ENCODE data around the gene CD200.

The CD200 gene

DNA sequence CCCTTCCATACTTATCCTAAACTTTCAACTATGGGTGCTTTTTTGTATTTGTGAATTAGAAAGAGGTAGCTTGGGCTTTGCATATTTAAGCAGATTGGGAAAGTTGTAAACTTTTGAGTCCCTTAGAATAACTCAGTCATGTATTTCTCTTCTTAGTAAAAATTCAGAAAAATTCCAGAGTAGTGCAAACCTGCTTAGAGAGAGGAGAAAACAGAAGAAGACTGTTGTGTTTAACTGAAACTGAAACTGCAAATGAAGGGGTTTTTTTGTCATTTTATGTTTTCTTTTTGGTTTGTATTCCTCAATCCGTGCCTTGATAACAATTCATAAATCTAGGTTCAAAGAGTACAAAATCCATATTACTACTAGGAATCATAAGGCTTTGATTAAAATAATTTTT is 31.3 kb downstream of the CD200 start:
- no peak overlapping the region for H3K27ac ChIP-seq
- TF ChIP-seq, protein P1, sequence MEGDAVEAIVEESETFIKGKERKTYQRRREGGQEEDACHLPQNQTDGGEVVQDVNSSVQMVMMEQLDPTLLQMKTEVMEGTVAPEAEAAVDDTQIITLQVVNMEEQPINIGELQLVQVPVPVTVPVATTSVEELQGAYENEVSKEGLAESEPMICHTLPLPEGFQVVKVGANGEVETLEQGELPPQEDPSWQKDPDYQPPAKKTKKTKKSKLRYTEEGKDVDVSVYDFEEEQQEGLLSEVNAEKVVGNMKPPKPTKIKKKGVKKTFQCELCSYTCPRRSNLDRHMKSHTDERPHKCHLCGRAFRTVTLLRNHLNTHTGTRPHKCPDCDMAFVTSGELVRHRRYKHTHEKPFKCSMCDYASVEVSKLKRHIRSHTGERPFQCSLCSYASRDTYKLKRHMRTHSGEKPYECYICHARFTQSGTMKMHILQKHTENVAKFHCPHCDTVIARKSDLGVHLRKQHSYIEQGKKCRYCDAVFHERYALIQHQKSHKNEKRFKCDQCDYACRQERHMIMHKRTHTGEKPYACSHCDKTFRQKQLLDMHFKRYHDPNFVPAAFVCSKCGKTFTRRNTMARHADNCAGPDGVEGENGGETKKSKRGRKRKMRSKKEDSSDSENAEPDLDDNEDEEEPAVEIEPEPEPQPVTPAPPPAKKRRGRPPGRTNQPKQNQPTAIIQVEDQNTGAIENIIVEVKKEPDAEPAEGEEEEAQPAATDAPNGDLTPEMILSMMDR (IDR thresholded peaks at IDR 0.05; ENCODE audit: low read depth, low read length) = no peak
- H3K4me3 ChIP-seq (ENCODE audit: low read depth, low read length) = no peak overlapping the region
- no peaks in the 10 kb centered on the region for H3K36me3 ChIP-seq
- DNase-seq = no peak
- H3K27me3 ChIP-seq (ENCODE audit: insufficient read depth, low read depth, severe bottlenecking) = peaks cover 2% of the 10 kb centered on the region
- no peaks in the 10 kb centered on the region for H3K9me3 ChIP-seq (ENCODE audit: severe bottlenecking)

DNA sequence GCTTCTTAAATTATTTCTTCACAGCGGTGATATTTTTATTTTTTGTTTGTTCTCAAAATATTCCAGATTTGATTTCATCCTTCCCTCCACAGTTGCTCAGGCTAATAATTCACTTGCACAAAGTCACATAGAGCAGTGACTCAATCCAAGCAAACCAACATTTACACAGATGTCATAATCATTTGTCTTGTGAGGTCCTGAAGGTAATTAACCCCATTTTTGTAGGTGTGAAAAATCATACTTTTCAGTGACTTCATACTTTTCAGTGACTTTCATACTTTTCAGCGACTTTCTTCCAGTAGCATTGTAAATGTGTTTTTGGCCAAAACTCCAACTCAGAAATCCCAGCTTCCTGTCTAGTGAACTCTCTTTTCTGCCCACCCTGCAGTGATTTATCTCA is 32.1 kb downstream of the CD200 start:
- Histone ChIP-seq H3K27ac (no peak overlapping the region), H3K27me3 (ENCODE audit: insufficient read depth, low read depth, severe bottlenecking) (no peaks in the 10 kb centered on the region), H3K36me3 (no peaks in the 10 kb centered on the region), H3K4me3 (ENCODE audit: low read depth, low read length) (no peak overlapping the region), H3K9me3 (ENCODE audit: severe bottlenecking) (no peaks in the 10 kb centered on the region)
- TF ChIP-seq, protein P1 (IDR thresholded peaks at IDR 0.05; ENCODE audit: low read depth, low read length) = no peak
- no peak for DNase-seq

DNA sequence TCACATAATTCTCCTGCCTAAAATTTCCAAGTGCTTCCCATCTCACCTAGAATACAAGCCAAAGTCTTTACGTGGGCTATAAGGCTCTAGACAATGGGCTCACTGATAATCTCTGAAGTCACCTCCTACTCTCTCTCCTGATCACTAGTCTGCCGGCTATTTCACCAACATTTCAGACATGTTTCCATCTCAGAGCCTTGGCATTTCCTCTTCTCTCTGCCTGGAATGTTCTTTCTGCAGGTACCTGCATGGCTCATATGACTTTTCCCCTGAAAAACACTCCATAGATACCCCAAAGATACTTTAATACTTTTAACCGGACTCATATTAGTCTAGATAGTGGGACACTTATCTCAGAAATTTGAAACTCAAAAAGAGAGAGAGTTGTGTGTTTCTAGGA is 32.7 kb downstream of the CD200 start:
- DNase-seq = no peak
- TF ChIP-seq, protein P1 (IDR thresholded peaks at IDR 0.05; ENCODE audit: low read depth, low read length) = no peak
- H3K27me3 ChIP-seq (ENCODE audit: insufficient read depth, low read depth, severe bottlenecking) = no peaks in the 10 kb centered on the region
- H3K36me3 ChIP-seq = no peaks in the 10 kb centered on the region
- H3K27ac ChIP-seq = no peak overlapping the region
- no peaks in the 10 kb centered on the region for H3K9me3 ChIP-seq (ENCODE audit: severe bottlenecking)
- no peak overlapping the region for H3K4me3 ChIP-seq (ENCODE audit: low read depth, low read length)

DNA sequence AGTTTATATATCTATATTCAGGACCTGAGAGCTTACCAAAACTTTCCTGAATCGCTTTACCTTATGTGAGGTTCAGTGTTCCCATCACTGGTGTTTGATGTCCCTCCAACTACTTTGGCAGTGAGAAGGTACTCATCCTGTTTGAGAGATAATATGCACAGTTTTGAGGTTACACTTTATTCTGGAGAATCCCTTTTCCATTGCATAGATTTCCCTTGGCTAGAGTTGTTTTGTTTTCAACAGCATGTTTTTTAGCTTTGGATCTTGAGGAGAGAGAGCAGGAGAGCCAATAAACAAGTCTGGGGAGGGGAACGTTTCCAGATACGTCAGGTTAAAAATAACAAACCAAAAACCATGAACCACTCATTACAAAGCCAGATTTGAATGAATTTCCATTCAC is 33.6 kb downstream of the CD200 start:
- Histone ChIP-seq H3K4me3 (ENCODE audit: low read depth, low read length) (no peak overlapping the region), H3K36me3 (no peaks in the 10 kb centered on the region), H3K9me3 (ENCODE audit: severe bottlenecking) (no peaks in the 10 kb centered on the region), H3K27ac (no peak overlapping the region), H3K27me3 (ENCODE audit: insufficient read depth, low read depth, severe bottlenecking) (peaks cover 3% of the 10 kb centered on the region)
- DNase-seq = no peak
- TF ChIP-seq, protein P1 (IDR thresholded peaks at IDR 0.05; ENCODE audit: low read depth, low read length) = no peak

DNA sequence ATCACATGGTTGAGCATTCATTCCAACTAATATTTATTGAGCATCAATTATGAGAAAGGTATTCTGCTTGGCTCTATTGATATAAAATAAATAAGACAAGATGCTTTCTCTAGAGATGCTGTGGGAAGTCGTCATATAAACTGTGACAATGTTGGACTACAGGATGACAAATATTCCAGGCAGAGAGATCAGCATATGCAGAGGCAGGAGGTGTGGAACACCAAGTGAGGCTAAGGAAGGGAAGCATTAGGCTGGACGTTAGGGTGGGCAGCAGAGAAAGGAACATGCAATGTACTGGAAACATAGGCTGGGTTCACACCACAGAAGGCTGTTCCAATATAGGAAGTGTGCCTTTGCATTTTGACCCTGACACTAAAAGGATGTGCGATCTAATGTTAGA is 38.6 kb downstream of the CD200 start:
- peaks cover 4% of the 10 kb centered on the region for H3K27me3 ChIP-seq (ENCODE audit: insufficient read depth, low read depth, severe bottlenecking)
- H3K4me3 ChIP-seq (ENCODE audit: low read depth, low read length) = no peak overlapping the region
- H3K27ac ChIP-seq = no peak overlapping the region
- TF ChIP-seq, protein P1 (IDR thresholded peaks at IDR 0.05; ENCODE audit: low read depth, low read length) = no peak
- no peaks in the 10 kb centered on the region for H3K9me3 ChIP-seq (ENCODE audit: severe bottlenecking)
- DNase-seq = no peak
- H3K36me3 ChIP-seq = no peaks in the 10 kb centered on the region

DNA sequence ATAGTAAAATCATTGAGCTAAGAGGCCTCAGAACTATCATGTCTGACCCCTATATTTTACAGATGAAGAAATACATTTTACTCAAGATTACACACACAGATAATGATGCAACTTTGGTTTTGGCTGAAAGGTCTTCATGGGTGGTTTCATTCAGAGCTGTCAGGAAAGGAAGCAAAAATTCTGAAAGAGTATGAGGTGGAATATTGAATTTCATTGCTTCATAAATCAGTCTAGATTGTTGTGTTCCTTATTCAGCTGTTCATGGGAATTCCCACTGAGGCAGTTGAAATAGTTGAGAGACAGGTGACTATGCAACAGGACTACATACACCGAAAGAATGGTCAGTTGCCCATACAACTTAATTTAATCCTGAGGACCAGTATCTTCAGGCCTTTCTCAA is 39.4 kb downstream of the CD200 start:
- Histone ChIP-seq H3K36me3 (no peaks in the 10 kb centered on the region), H3K4me3 (ENCODE audit: low read depth, low read length) (no peak overlapping the region), H3K27ac (no peak overlapping the region), H3K9me3 (ENCODE audit: severe bottlenecking) (no peaks in the 10 kb centered on the region), H3K27me3 (ENCODE audit: insufficient read depth, low read depth, severe bottlenecking) (peaks cover 4% of the 10 kb centered on the region)
- TF ChIP-seq, protein P1 (IDR thresholded peaks at IDR 0.05; ENCODE audit: low read depth, low read length) = no peak
- DNase-seq = no peak

All from WERI-Rb-1 (cell line).